ENCODE data around the gene INPP5A.

DNA sequence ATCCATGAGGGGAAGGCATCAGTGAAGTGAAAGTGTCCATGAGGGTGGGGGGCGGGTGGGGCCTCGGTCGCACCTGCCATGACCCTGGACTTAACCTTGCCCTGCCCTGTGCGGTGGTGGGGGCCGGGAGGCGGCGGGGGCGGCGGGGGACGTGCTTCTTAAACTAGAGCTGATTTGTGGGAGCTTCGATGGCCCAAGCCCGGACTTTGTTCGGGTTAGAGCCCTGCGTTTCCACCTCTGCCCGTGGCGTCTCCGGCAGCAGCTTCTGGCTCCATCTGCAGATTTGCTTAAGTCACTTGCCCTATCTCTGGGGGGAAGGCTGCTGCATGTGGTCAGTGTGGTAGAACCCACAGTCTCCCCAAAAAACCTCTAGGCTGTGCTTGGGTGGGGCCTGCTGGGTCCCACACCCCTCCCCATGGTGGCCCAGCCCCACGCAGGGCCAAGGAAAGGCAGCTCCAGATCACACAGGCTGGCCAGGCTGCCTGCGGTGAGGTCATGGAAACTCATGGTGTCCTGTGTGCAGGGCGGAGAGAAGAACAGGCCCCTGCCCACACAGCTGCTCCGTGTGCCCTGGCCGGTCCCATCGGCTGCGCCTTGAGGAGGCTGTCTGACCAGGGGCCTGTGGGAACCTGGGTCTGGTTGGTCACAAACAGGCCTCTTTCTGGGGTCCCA is 93.2 kb downstream of the INPP5A start:
- TF ChIP-seq, protein P1, sequence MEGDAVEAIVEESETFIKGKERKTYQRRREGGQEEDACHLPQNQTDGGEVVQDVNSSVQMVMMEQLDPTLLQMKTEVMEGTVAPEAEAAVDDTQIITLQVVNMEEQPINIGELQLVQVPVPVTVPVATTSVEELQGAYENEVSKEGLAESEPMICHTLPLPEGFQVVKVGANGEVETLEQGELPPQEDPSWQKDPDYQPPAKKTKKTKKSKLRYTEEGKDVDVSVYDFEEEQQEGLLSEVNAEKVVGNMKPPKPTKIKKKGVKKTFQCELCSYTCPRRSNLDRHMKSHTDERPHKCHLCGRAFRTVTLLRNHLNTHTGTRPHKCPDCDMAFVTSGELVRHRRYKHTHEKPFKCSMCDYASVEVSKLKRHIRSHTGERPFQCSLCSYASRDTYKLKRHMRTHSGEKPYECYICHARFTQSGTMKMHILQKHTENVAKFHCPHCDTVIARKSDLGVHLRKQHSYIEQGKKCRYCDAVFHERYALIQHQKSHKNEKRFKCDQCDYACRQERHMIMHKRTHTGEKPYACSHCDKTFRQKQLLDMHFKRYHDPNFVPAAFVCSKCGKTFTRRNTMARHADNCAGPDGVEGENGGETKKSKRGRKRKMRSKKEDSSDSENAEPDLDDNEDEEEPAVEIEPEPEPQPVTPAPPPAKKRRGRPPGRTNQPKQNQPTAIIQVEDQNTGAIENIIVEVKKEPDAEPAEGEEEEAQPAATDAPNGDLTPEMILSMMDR (IDR thresholded peaks at IDR 0.05) = no peak
- TF ChIP-seq POLR2AphosphoS5 (IDR thresholded peaks at IDR 0.05) = no peak

All from upper lobe of left lung (tissue), 4 donors.